H1 (cell line): ENCODE data around the gene CCDC33. TPM values are rescaled to one million over a fixed set of nuclear protein-coding genes. Genes with fewer than 3 reads are reported as not detected.

Source experiments
- ATF2 ChIP-seq: IDR thresholded peaks from 2 replicates; pipeline ENCODE4 v1.6.1; 2012; ENCODE audit warnings: low read length, inconsistent platforms
- ATF3 ChIP-seq: IDR thresholded peaks from 2 replicates; pipeline ENCODE4 v1.6.1; 2011; ENCODE audit warnings: low read depth, mild to moderate bottlenecking, low read length; ENCODE audit not compliant: insufficient read depth
- CTCF ChIP-seq, 3 experiments: IDR thresholded peaks; 1 replicate in 2 of 3; 2 replicates in 1 of 3; pipeline versions ENCODE4 v1.5.1 to v1.6.1; 2011; ENCODE audit warnings: low read length in 3 of 3, mild to moderate bottlenecking in 3 of 3, inconsistent platforms in 2 of 3, low read depth in 1 of 3, moderate library complexity in 1 of 3; ENCODE audit not compliant: insufficient read depth in 1 of 3; ENCODE audit errors: control extremely low read depth in 1 of 3
- GABPA ChIP-seq: IDR thresholded peaks from 2 replicates; pipeline ENCODE4 v1.6.1; 2011; ENCODE audit warnings: mild to moderate bottlenecking, low read length, moderate library complexity, borderline replicate concordance; ENCODE audit not compliant: insufficient read depth
- TCF12 ChIP-seq: IDR thresholded peaks from 2 replicates; pipeline ENCODE4 v1.6.1; 2011; ENCODE audit warnings: low read depth, mild to moderate bottlenecking, low read length
- polyA plus RNA-seq, 7 experiments: library from polyadenylated mRNA; depleted of rRNA in 3 of 7; stranded (reverse) in 5 of 7; unstranded in 2 of 7; fragments of >200 nt in 5 of 7; fragments of 200-250 nt in 2 of 7; gene quantifications; 1 replicate in 5 of 7; 2 replicates in 1 of 7; 4 replicates in 1 of 7; pipeline versions ENCODE4 v1.2.1 to v1.2.3, GENCODE V29; 2011 to 2013; ENCODE audit warnings: missing spikeins in 2 of 7, mixed read lengths in 2 of 7
- total RNA-seq: library from RNA; stranded (reverse); fragmentation: NEBNext Ultra II Directional; extraction: Animal tissue kit (Norgen Biotek cat#: 25700); gene quantifications from 2 replicates; pipeline ENCODE4 v1.2.1, GENCODE V29; 2021

Gene CCDC33
- total and polyA plus RNA-seq, 2 of the 8 experiments (the other 6 are each of a cell fraction or from before 2014, with no cell fraction given) = 2.0 to 2.7 TPM

GRCh38 chr15:74217907-74218885, 17.9 kb upstream of the CCDC33 start (continued):
- TF ChIP-seq TCF12 (no peak), GABPA (no peak), ATF2 (no peak), CTCF (IDR thresholded peaks at IDR 0.05; ENCODE audit: control extremely low read depth in 1 of 3, insufficient read depth in 1 of 3, low read depth in 1 of 3, low read length in 3 of 3) (no peak), ATF3 (no peak)
